Measurements from ENCODE around the gene NCDN.

Gene NCDN

DNA sequence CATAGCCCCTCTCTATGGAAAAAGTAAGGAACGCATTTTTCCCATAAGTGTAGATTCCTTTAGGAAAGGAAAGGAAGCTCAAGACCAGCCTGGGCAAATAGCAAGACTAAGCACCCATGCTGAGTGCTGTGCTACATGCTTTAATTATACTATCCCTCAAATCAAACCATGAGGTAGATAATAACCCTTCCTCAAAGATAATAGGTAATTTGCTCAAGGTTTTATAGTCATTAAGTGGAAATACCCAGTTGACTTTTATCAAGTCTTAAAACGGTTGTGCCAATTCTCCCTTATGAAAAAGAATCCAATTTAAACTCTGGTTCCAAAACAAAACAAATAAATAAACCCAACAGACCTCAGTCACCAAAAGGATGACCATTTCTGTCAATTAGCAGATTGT is 3.7 kb upstream of the NCDN start:
- no peak for DNase-seq (ENCODE audit: low read depth, low spot score)
- H3K27ac ChIP-seq, result no peak overlapping the region

DNA sequence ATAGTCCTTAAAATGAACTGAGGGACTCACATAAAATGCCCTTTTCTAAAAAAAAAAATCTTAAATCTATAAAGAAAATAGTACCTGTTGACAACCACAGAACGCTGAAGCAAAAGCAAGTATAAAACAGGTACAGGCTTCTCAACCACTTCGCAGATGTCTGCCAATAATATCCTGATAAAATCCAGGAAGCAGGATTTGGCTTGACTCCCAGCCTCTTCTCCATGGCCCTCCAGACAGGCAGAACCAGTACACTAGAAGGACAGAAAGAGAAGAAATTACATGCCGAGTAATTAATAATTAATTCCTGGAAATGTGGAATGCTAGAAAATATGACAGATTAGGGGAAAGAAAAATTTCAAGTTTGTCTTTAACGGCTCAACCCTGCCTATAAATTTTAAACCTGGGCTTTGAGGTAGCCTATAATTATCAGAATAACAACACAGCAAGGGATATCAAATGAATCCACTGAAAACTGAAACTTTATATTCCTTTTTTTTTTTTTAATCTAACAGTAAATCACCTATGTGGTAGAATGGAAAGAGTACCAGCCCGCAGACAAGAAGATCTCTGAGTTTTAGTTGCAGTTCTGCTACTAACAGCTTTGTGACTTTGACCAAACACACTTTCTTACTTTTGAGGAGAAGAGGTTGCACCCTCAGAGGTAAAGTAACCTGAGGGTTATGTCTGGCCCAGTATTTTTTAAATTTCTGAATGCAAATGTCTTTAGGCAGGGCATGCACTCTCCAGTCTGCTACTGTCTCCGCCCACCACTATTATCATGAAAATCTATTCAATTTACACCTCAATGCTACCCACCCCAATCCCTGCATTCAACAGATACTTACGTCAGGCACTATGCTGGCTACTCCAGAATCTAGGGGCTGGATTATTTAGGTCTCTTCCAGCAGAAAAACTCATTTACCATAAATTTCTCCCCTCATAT is 3.1 kb upstream of the NCDN start:
- H3K27ac ChIP-seq, result peak overlapping the region; percentile 90
- DNase-seq (ENCODE audit: low read depth, low spot score), result no peak

DNA sequence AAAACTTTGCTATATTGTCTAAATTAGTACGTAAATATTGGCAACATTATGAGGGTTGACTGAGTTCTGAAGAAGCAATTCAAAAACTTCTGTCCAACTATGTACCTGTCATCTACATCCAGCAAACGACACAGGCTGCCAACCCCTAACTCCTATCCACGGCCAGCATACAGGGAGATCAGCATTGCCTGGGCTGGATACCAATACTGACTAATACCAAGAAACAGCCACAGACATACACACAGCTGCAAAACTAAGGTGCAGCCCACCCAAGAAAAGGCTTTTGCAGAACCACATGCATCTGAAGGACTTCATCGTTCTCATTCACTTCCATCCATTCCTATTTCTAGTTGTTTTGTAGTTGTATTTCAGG is 2.4 kb upstream of the NCDN start:
- no peak for DNase-seq (ENCODE audit: low read depth, low spot score)
- peak overlapping the region; percentile 90 for H3K27ac ChIP-seq

DNA sequence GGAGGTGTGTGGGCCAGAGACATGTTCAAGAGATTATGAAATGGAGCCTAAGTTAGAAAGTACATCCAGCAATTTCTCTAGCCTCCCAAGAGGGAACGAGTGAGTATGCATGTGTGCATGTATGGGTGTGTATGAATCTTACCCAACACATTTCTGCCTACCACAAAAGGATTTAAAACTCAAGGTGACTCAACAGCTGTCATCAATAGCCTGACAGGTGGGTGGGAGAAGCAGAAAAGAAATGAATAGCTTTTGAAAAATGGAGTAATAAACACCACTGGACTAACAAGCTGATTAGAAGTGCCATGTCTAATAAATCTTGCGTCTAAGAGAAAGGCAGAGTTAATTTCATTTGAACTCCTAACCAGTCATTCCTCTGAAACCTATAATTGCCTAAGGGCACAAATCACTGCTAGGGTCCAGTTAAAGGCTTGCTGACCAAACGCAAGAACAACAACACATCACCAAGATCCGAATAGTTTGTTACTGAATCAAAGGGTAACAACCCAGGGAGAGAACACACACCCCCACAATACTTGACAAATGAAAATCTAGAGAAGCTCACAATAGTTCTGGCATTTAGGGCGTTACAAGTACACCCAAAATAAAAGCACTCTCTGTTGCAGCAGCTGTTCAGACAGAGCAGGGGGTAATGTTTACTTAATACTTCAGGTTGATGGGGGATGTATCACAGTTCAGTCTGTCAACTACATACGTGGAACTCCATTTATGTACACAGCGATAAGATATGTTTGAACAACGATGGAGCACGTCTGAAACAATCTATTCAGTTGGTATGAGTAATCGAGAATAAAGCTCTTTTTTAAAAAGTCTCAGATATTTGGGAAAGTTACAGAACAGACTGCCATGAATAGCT is 1.8 kb upstream of the NCDN start:
- H3K27ac ChIP-seq, result peak overlapping the region; percentile 90
- peak; percentile 92 for DNase-seq (ENCODE audit: low read depth, low spot score)

DNA sequence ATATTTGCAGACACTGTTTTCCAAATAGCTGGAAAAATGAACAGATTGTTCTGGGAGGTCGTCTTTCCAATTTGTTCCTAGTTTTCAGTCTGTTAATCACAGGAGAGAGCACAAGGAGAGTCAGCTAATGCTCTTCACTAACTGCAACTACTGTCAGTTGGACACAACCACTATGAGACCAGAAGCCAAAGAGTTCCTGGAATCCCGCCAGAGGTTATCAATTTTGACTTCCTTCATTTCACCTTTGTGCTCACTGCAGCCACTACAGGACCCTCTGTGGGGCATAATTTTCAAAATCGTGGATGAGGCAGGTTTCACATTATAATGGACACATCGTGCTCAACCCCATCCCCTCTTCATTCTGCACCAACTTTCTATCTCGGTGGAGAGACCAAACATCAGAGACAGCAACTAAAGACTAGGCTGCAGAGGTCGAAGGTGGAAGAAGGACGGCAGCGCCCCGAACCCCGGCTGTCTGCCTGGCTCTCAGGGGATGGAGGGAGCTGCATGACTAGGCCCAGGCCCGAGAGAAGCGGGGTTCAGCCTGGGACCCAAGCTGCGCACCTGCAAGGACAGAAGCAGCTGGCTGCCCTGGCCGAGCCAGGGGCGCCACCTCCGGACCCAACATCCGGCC is 998 bp upstream of the NCDN start:
- peak overlapping the region; percentile 90 for H3K27ac ChIP-seq
- no peak for DNase-seq (ENCODE audit: low read depth, low spot score)

DNA sequence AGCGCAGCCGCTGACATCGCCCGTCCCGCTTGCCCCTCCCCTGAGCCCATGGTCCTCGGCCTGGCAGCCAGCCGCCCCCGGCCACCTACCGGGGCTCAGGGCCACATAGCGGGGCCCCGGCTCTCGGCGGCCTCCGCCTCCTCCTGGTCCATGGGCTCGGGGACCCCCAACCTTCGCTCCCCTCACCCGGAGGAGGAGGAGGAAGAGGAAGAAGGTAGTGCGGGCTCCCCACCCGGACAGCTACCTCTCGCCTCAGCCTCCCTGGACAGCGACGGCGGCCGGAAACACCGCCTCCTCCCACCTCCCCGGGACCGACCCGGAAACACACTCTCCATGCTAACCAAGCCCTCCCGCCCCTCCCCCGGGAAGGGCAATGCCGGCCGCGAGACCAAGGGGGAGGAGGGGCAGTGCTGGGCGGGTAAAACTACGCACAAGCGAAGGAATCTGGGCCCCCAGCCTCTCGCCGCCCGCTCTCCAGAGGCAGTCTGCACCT is 435 bp upstream of the NCDN start, which contains the start of gene KIAA0319L:
TSS of gene KIAA0319L (minus strand) at position 286 of the 493 bp plus-strand sequence. CDS start 2,912 bp downstream, outside the sequence.
- peak within 1 kb of the TSS; percentile 90 for H3K27ac ChIP-seq
- DNase-seq (ENCODE audit: low read depth, low spot score), result peak; percentile 26

DNA sequence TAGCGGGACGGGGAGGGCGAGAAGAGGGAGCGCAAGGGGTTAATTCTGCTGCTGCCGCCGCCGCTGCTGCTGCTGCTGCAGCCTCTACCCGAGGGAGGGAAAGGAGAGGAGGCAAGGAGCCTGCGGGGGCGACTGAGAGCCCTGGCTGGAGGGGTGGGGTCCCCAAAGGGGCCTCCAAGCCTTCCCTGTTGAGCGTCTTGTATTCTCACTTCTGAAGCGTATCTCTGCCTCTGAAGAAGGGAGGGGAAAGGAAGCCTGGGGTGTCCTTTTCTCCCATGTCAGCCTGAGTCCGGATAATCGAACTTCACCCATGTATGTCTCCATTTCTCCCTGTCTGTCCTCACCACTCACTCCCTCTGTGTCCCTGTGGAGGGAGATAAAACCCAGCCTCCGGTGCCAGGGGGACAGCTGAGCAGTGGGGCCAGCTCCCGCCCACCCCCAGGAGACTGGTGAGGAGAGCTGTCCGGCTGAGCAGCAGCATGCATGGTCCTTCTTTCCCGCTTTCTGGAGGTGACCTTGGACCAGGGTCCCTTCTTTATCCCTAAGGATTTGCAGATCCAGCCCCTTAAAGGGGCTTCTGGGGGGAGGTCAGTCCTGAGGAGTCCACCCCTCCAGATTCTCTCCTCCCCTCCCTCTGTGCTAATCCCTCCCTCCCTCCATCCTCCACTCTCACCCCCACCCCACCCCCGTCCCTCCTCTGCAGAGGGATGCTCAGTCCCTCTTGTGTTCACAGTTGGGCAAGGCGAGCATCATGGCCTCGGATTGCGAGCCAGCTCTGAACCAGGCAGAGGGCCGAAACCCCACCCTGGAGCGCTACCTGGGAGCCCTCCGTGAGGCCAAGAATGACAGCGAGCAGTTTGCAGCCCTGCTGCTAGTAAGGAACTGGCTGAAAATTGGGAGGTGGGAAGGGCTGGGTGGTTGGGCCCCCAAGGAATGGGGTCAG is 1.0 kb downstream of the NCDN start:
- no peak for DNase-seq (ENCODE audit: low read depth, low spot score)
- H3K27ac ChIP-seq, result no peak overlapping the region

DNA sequence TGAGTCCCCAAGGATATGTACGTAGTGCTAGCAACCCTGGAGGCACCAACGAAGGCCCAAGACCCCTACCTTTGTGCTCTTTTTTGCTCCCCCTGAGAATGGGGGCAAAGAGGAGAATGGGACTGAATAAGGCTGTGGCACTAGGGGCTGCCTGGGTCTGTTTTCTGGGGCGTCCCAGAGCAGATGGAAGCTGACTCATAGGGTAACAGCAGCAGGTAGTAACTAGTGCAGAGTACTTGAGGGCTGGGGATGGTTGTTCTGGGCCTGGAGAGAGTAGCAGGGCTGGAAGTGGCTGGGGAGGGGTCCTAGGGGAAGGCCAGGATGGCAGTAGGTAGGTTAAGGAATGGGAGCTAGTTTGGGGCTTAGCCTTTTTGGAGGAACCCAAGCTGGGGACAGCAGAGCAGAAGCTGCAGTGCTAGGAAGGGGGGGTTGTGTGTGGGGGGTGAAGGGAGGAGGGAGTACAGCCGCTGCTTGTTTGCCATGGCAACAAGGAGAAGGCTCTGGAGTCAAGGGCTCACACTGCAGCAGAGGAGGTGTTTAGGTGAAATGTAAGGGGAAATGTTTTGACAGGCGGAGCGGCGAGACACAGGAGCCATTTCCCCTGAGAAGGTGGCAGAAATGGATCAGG is 1.8 kb downstream of the NCDN start:
- DNase-seq (ENCODE audit: low read depth, low spot score), result no peak
- H3K27ac ChIP-seq, result no peak overlapping the region

DNA sequence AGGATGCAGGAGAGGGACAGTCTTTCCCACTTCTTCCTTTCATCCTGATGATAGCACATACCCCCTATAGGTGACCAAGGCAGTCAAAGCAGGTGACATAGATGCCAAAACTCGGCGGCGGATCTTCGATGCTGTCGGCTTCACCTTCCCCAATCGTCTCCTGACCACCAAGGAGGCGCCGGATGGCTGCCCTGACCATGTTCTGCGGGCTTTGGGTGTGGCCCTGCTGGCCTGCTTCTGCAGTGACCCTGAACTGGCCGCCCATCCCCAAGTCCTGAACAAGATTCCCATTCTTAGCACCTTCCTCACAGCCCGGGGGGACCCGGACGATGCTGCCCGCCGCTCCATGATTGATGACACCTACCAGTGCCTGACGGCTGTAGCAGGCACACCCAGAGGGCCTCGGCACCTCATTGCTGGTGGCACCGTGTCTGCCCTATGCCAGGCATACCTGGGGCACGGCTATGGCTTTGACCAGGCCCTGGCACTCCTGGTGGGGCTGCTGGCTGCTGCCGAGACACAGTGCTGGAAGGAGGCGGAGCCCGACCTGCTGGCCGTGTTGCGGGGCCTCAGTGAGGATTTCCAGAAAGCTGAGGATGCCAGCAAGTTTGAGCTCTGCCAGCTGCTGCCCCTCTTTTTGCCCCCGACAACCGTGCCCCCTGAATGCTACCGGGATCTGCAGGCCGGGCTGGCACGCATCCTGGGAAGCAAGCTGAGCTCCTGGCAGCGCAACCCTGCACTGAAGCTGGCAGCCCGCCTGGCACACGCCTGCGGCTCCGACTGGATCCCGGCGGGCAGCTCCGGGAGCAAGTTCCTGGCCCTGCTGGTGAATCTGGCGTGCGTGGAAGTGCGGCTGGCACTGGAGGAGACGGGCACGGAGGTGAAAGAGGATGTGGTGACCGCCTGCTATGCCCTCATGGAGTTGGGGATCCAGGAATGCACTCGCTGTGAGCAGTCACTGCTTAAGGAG is 2.9 kb downstream of the NCDN start:
- H3K27ac ChIP-seq, result no peak overlapping the region
- DNase-seq (ENCODE audit: low read depth, low spot score), result no peak

DNA sequence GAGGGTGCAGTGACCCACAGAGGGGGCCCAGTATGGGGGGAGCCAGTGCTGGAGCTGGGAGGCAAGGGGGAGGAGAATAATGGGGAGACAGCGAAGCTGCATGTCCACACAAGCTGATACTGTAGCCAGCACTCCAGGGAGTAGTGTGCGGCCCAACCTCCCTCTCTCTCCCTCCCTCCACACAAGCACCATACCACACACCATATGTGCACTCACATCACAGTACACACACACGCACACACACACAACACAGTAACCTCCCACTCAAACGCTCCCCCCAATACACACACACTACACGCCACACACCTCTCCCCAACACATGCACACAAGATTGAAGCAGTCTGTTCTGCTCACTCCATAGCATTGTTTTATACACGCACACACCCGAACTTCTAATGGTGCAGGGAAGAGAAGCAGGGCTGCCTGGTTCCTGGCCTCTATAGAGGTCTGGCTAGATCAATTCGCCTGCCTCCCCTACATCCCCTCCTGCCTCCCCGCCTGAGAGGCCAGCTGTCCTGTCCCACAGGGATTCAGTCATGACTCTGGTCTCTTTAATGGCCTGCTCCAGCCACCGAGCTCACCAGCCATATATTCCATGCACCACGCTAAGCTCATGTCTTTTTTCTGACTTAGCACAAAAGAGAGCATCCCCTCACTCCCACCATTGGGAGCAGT is 3.8 kb downstream of the NCDN start:
- no peak for DNase-seq (ENCODE audit: low read depth, low spot score)
- no peak overlapping the region for H3K27ac ChIP-seq

DNA sequence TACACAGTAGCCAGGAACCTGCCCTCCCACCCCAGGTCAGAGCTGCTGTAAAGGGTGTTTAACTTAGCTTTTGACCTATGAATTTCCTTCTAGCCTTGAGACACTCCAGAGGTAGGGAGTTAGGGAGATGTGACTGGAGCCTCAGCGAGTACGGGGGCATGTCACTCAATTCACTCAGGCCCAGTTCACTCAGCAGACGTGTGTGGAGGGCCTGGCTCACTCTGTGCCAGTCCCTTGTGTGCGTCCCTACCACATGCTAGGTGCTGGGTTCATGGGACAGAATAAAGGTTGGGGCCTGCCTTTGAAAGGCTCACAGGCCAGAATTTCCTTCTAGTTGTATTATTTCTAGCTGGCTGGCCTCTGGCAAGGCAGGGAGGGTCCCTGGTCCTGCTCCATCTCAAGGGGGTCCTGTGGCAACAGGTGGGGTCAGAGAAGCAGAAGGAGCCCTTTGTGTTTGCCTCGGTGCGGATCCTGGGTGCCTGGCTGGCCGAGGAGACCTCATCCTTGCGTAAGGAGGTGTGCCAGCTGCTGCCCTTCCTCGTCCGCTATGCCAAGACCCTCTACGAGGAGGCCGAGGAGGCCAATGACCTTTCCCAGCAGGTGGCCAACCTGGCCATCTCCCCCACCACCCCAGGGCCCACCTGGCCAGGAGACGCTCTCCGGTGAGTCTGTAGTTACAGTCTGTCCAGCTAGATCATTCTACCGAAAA is 4.5 kb downstream of the NCDN start:
- no peak for DNase-seq (ENCODE audit: low read depth, low spot score)
- H3K27ac ChIP-seq, result no peak overlapping the region

DNA sequence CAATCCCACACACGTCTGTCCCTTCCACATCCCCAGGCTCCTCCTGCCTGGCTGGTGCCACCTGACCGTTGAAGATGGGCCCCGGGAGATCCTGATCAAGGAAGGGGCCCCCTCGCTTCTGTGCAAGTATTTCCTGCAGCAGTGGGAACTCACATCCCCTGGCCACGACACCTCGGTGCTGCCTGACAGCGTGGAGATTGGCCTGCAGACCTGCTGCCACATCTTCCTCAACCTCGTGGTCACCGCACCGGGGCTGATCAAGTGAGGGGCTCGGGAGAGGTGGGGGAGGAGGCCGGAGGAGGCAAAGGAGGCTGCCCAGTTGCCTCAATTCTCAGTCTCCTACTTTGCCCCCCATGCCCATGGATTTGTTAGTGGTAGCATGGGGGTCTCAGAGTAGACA is 5.6 kb downstream of the NCDN start:
- no peak overlapping the region for H3K27ac ChIP-seq
- no peak for DNase-seq (ENCODE audit: low read depth, low spot score)

DNA sequence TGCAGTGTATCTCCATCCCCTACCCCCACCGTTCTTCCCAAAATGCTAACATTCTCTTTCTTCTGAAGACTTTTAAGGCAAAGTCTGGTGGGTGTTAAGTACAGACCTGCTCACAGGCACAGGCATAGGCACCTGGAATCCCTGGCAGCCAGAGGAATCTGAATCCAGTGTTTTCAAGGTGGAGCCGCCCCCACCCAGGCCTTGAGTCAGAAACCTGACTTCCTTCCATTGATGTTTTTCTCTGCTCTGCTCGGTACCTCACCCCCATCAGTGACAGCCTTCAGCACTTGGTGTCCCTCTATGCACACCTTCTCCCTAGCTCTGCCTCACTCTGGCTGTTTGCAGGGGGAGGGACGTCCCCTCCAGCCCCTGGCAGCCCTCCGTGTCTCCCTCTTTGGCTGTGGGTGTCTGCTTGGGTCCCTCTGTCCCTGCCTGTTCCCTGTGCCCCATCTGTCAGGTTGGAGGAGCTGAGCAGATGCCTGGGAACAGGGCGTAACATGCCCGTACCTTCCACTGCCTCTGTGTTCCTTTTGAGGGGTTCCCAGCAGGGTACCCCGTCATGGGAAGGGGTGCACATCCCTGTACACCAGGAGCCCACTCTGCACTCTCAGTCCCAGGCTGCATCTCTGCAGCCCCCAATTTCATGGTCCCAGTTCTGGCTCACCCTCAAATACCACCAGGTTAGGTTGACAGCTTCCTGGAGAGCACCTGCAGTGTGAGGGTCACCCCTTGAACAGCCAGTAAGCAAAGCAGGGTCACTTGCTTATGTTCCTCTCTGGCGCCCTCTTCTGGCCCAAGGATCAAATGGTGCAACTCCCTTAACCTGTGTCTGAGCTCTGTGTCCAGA is 6.7 kb downstream of the NCDN start:
- no peak for DNase-seq (ENCODE audit: low read depth, low spot score)
- H3K27ac ChIP-seq, result no peak overlapping the region

DNA sequence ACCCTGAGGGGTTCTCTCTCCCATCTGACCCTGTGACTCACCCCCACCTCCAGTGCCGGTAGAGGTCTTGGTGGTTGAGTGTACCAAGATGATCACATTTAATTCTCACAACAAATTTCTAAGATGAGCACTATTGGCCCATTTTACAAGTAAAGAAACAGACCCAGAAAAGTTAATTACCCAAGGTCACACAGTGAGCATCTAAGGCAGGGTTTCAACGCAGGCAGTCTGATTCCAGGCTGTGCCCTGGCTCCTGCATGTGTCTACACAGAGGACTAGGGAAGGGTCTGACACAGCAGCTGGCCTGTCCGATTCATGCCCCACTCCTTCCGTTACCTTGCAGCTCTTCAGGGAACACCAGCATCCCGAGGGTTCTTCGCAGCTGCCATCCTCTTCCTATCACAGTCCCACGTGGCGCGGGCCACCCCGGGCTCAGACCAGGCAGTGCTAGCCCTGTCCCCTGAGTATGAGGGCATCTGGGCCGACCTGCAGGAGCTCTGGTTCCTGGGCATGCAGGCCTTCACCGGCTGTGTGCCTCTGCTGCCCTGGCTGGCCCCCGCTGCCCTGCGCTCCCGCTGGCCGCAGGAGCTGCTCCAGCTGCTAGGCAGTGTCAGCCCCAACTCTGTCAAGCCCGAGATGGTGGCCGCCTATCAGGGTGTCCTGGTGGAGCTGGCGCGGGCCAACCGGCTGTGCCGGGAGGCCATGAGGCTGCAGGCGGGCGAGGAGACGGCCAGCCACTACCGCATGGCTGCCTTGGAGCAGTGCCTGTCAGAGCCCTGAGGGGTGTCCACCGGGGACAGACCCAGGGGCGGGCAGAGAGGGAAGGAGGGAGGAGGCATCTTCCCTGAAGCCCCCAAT is 7.5 kb downstream of the NCDN start:
- no peak for DNase-seq (ENCODE audit: low read depth, low spot score)
- no peak overlapping the region for H3K27ac ChIP-seq

DNA sequence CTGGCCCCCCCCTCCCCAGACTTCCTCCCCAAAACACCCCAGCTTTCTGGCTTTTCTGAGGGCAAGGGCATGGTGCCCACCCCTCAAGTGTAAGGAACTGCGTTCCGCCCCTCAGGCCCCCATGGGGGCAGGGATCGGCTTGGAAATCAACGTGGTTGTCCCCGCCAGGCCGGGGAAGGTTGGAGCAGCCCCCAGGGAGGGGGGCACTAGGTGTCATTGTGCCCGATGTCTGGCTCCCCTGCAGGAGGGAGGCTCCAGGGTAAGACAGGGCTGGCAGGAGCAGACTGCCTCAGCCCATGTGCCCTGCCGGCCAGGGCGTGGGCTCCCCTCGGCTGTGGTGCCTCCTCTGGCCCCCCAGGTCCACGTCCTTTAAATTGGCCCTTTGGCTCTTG is 8.1 kb downstream of the NCDN start:
- no peak for DNase-seq (ENCODE audit: low read depth, low spot score)
- no peak overlapping the region for H3K27ac ChIP-seq
